PC-9 (cell line): Measurements from ENCODE around the gene CLNK.

ENCODE experiments used
- CTCF ChIP-seq: fragments of 200-600 bp; sonication (generic); conservative IDR thresholded peaks from 2 replicates; pipeline ENCODE4 v1.6.1; 2017; ENCODE audit warnings: mixed run types, antibody characterized with exemption, mild to moderate bottlenecking, moderate library complexity
- EZH2 ChIP-seq: fragments of 200-600 bp; sonication (generic); IDR thresholded peaks from 2 replicates; pipeline ENCODE4 v1.8.0; 2017; ENCODE audit warnings: antibody characterized with exemption, low read depth

- no peak for TF ChIP-seq CTCF
- TF ChIP-seq EZH2: no peak
Observed at GRCh38 chr4:10730019-10730418, 45.5 kb upstream of the CLNK start.
